Heart right ventricle (tissue), 16 donors: ENCODE results near the gene RCL1. TPM values are rescaled to one million over a fixed set of nuclear protein-coding genes. Genes with fewer than 3 reads are reported as not detected.

ENCODE experiments used
- ATAC-seq, 8 donors: fragments of 200-7000 bp; cut with Tn5 transposase; one replicate each; pipeline ENCODE4 v1.9.1; 2020; ENCODE audit warnings: mild to moderate bottlenecking in 8 of 8, moderate library complexity in 8 of 8, moderate number of reproducible peaks in 1 of 8
- DNase-seq, 2 donors: peaks; one replicate each; pipeline ENCODE4 v3.0.0-alpha.2; 2020
- H3K27ac ChIP-seq, 10 donors: fragments of 200-600 bp; sonication (generic) in 2 of 10; one replicate each; pipeline versions ENCODE4 v1.5.0 to v1.8.0; 2020 to 2022; ENCODE audit warnings: mild to moderate bottlenecking in 3 of 10
- H3K27me3 ChIP-seq, 7 donors: fragments of 200-600 bp; one replicate each; pipeline ENCODE4 v1.8.0; 2021 to 2022; ENCODE audit warnings: mild to moderate bottlenecking in 2 of 7
- H3K36me3 ChIP-seq, 9 donors: fragments of 200-600 bp; sonication (generic) in 1 of 9; one replicate each; pipeline versions ENCODE4 v1.5.0 to v1.8.0; 2020 to 2022; ENCODE audit warnings: mild to moderate bottlenecking in 2 of 9
- H3K4me1 ChIP-seq, 9 donors: fragments of 200-600 bp; sonication (generic) in 1 of 9; one replicate each; pipeline versions ENCODE4 v1.5.0 to v1.8.0; 2020 to 2022; ENCODE audit warnings: mild to moderate bottlenecking in 4 of 9
- H3K4me3 ChIP-seq, 10 donors: fragments of 200-600 bp; sonication (generic) in 2 of 10; one replicate each; pipeline versions ENCODE4 v1.5.0 to v1.8.0; 2020 to 2022; ENCODE audit warnings: mild to moderate bottlenecking in 7 of 10, moderate library complexity in 2 of 10
- H3K9me3 ChIP-seq, 11 donors: fragments of 200-600 bp in 10 of 11; sonication (generic) in 2 of 11; one replicate each; pipeline versions ENCODE4 v1.5.0 to v1.8.0; 2013 to 2022; ENCODE audit warnings: mild to moderate bottlenecking in 2 of 11, control low read depth in 1 of 11, moderate library complexity in 1 of 11
- CTCF ChIP-seq, 9 donors: fragments of 200-600 bp; sonication (generic) in 2 of 9; IDR thresholded peaks; one replicate each; pipeline versions ENCODE4 v1.5.0 to v1.8.0; 2021 to 2022; ENCODE audit warnings: antibody characterized with exemption in 9 of 9, mild to moderate bottlenecking in 5 of 9, moderate library complexity in 1 of 9
- WGBS, 2 donors: extraction: QIAGEN DNeasy Blood & Tissue Kit; methylation state at CpG; one replicate each; pipeline ENCODE4 v1.1.7; 2013; ENCODE audit warnings: inconsistent platforms in 1 of 2; 5-methylcytosine and 5-hydroxymethylcytosine counted together
- intact Hi-C, 10 donors: fragments of 100-400 bp; cut with DNase I; formaldehyde crosslinking; loops; one replicate each; pipeline versions ENCODE4 v1.11.1 to v1.14.2; 2022
- polyA plus RNA-seq, 2 donors: library from polyadenylated mRNA; stranded (reverse); fragments of 200-250 nt; gene quantifications; one replicate each; pipeline ENCODE4 v1.2.3, GENCODE V29; 2013
- total RNA-seq, 10 donors: library from RNA; stranded (reverse); fragmentation: NEBNext Ultra II Directional in 3 of 10; extraction: Animal tissue kit (Norgen Biotek cat#: 25700) in 3 of 10; gene quantifications; one replicate each; pipeline versions ENCODE4 v1.2.1 to v1.2.4, GENCODE V29; 2021 to 2023
- donor health status: Arrhythmogenic right ventricular cardiomyopathy.
- donor health status: ischemic (EF 13 %, LVEDD 7.1; RV severe dilation, severe dysfunction).
- donor health status: healthy with polysubstance abuse.
- donor health status: DM: no; HTN: yes; CAD: no.
- donor health status: DM: no; HTN: no; CAD: no.
- donor health status: ischemic (EF 25% LVEDD 6.9; RV normal size, moderate dysfunction).
- donor health status: ischemic (EF 25% LVEDD 5.7; RV mildly dilated, moderate dysfunction).
- donor health status: healthy.
- donor health status: DM: yes; HTN: yes; CAD: no.
- donor health status: Ischemic cardiomyopathy.
- donor health status: ischemic (EF 35%, LVEDD 5.7; RV mildly dilated, moderate dysfunction).
- donor health status: nonischemic (EF 11% LVEDD 7.7; RV severe dilation, severe dysfunction).
- donor health status: DM: yes; HTN: yes; CAD: no.
- donor health status: PGD.
- donor health status: ischemic (EF 29% LVEDD 5.4; RV normal size, mild dysfunction).
- donor health status: nonischemic (EF 23%, LVEDD 6.1; RV moderate dilation, normal function).

RCL1 gene
- total and polyA plus RNA-seq, 12 donors = 4.8 to 9.9 (median 6.8) TPM

GRCh38 chr9:4804531-4805016 is 11.8 kb downstream of the RCL1 start:
- DNase-seq (no peak), ATAC-seq (peak in 3 of 8 donors; percentile 16 to 57 (median 29))
- no peak overlapping the region for H3K27ac ChIP-seq
- H3K4me3 ChIP-seq = no peak overlapping the region
- peaks cover 0 to 20% (median 4%) of the 10 kb centered on the region in 11 donors for H3K9me3 ChIP-seq
- intact Hi-C loops = no loop called here
- H3K27me3 ChIP-seq = no peaks in the 10 kb centered on the region
- TF ChIP-seq CTCF (IDR thresholded peaks at IDR 0.05) = no peak
- peaks cover 0 to 13% (median 5%) of the 10 kb centered on the region in 9 donors for H3K4me1 ChIP-seq
- no peaks in the 10 kb centered on the region for H3K36me3 ChIP-seq
- WGBS, 2 donors = 98 to 99% methylated on average over 28 of the region's 28 CpGs

GRCh38 chr9:4805191-4805918 is 12.6 kb downstream of the RCL1 start:
- H3K36me3 ChIP-seq = no peaks in the 10 kb centered on the region
- peak in 2 of 8 donors; percentile 32 to 37 for ATAC-seq
- peaks cover 0 to 20% (median 4%) of the 10 kb centered on the region in 11 donors for H3K9me3 ChIP-seq
- no peak for DNase-seq
- peaks cover 0 to 10% (median 0%) of the 10 kb centered on the region in 9 donors for H3K4me1 ChIP-seq
- H3K27ac ChIP-seq = no peak overlapping the region
- no peaks in the 10 kb centered on the region for H3K27me3 ChIP-seq
- 90 to 93% methylated on average over 3 of the region's 3 CpGs for WGBS, 2 donors
- TF ChIP-seq CTCF (IDR thresholded peaks at IDR 0.05) = no peak
- intact Hi-C loops = no loop called here
- no peak overlapping the region for H3K4me3 ChIP-seq

- ATAC-seq (no peak), DNase-seq (no peak)
- Histone ChIP-seq H3K4me1 (peaks cover 0 to 16% (median 0%) of the 10 kb centered on the region in 9 donors), H3K27me3 (no peaks in the 10 kb centered on the region), H3K9me3 (peaks cover 0 to 47% (median 14%) of the 10 kb centered on the region in 11 donors), H3K36me3 (no peaks in the 10 kb centered on the region), H3K27ac (no peak overlapping the region), H3K4me3 (no peak overlapping the region)
- 87 to 91% methylated on average over 1 of the region's 1 CpG for WGBS, 2 donors
- intact Hi-C loops = no loop called here
- no peak for TF ChIP-seq CTCF (IDR thresholded peaks at IDR 0.05)
Measured at GRCh38 chr9:4810565-4810964, 17.8 kb downstream of the RCL1 start.

- H3K27ac ChIP-seq = no peak overlapping the region
- H3K27me3 ChIP-seq = no peaks in the 10 kb centered on the region
- intact Hi-C loops = no loop called here
- peaks cover 0 to 38% (median 10%) of the 10 kb centered on the region in 11 donors for H3K9me3 ChIP-seq
- H3K36me3 ChIP-seq = no peaks in the 10 kb centered on the region
- peaks cover 0 to 18% (median 0%) of the 10 kb centered on the region in 9 donors for H3K4me1 ChIP-seq
- ATAC-seq = no peak
- DNase-seq = no peak
- H3K4me3 ChIP-seq = no peak overlapping the region
- TF ChIP-seq CTCF (IDR thresholded peaks at IDR 0.05) = no peak
Measured at GRCh38 chr9:4811824-4812223, 19.1 kb downstream of the RCL1 start.
